Neural progenitor cell (in vitro differentiated cells): ENCODE data around the gene ARHGAP24. TPM values are rescaled to one million over a fixed set of nuclear protein-coding genes. Genes with fewer than 3 reads are reported as not detected.

Source experiments
- DNase-seq: peaks from one replicate; pipeline ENCODE4 v3.0.0-alpha.2; 2016; ENCODE audit warnings: low spot score
- H2AFZ ChIP-seq: fragments of 200-600 bp; sonication (generic); replicated peaks from 2 replicates; pipeline ENCODE4 v1.6.1; 2016; ENCODE audit warnings: antibody characterized with exemption
- H3F3A ChIP-seq: fragments of 200-600 bp; sonication (generic); 2 replicates; pipeline ENCODE4 v1.6.1; 2016; ENCODE audit warnings: antibody characterized with exemption, low read depth
- H3K27ac ChIP-seq: fragments of 200-600 bp; sonication (generic); 2 replicates; pipeline ENCODE4 v1.5.1; 2016; ENCODE audit warnings: mild to moderate bottlenecking
- H3K27me3 ChIP-seq: fragments of 200-600 bp; sonication (generic); 2 replicates; pipeline ENCODE4 v1.6.1; 2016; ENCODE audit warnings: mild to moderate bottlenecking, moderate library complexity
- H3K36me3 ChIP-seq: fragments of 200-600 bp; sonication (generic); 2 replicates; pipeline ENCODE4 v1.5.1; 2016
- H3K4me1 ChIP-seq: fragments of 200-600 bp; sonication (generic); 2 replicates; pipeline ENCODE4 v1.6.1; 2016; ENCODE audit warnings: mixed run types
- H3K4me2 ChIP-seq: fragments of 200-600 bp; sonication (generic); 2 replicates; pipeline ENCODE4 v1.6.1; 2016
- H3K4me3 ChIP-seq: fragments of 200-600 bp; sonication (generic); 2 replicates; pipeline ENCODE4 v1.5.1; 2016
- H3K79me2 ChIP-seq: fragments of 200-600 bp; sonication (generic); 2 replicates; pipeline ENCODE4 v1.6.1; 2016; ENCODE audit warnings: low read depth
- H3K9ac ChIP-seq: fragments of 200-600 bp; sonication (generic); 2 replicates; pipeline ENCODE4 v1.6.1; 2016
- H3K9me3 ChIP-seq: fragments of 200-600 bp; sonication (generic); 2 replicates; pipeline ENCODE4 v1.5.1; 2016; ENCODE audit warnings: low read depth
- H4K20me1 ChIP-seq: fragments of 200-600 bp; sonication (generic); 2 replicates; pipeline ENCODE4 v1.6.1; 2016; ENCODE audit warnings: low read depth
- H3K27ac Mint-ChIP-seq: 3 replicates; pipeline ENCODE4 v1.8.0; 2021; ENCODE audit warnings: mixed read lengths
- H3K27me3 Mint-ChIP-seq: 2 replicates; pipeline ENCODE4 v1.8.0; 2022; ENCODE audit warnings: low read depth, mild to moderate bottlenecking, inconsistent platforms, moderate library complexity, mixed read lengths; ENCODE audit not compliant: insufficient read depth
- H3K36me3 Mint-ChIP-seq: 3 replicates; pipeline ENCODE4 v1.8.0; 2021; ENCODE audit warnings: mixed read lengths
- H3K4me1 Mint-ChIP-seq: 3 replicates; pipeline ENCODE4 v1.8.0; 2021; ENCODE audit warnings: mixed read lengths
- H3K4me3 Mint-ChIP-seq: 3 replicates; pipeline ENCODE4 v1.8.0; 2021; ENCODE audit warnings: mild to moderate bottlenecking, moderate library complexity, mixed read lengths
- H3K9me3 Mint-ChIP-seq: 3 replicates; pipeline ENCODE4 v1.8.0; 2020; ENCODE audit warnings: mixed read lengths
- CTCF ChIP-seq: fragments of 200-600 bp; sonication (generic); IDR thresholded peaks from 2 replicates; pipeline ENCODE4 v1.5.1; 2017; ENCODE audit warnings: antibody characterized with exemption, mild to moderate bottlenecking
- EZH2 ChIP-seq: fragments of 200-600 bp; sonication (generic); IDR thresholded peaks from 2 replicates; pipeline ENCODE4 v1.6.1; 2017; ENCODE audit warnings: antibody characterized with exemption, mild to moderate bottlenecking, moderate library complexity
- EZH2phosphoT487 ChIP-seq: fragments of 200-600 bp; sonication (generic); IDR thresholded peaks from 2 replicates; pipeline ENCODE4 v1.6.1; 2017; ENCODE audit warnings: antibody characterized with exemption
- total RNA-seq: library from RNA; depleted of rRNA; stranded (reverse); fragments of >200 nt; gene quantifications from 2 replicates; pipeline ENCODE4 v1.2.3, GENCODE V29; 2015; ENCODE audit warnings: low replicate concordance

Gene ARHGAP24
- total RNA-seq, 1 donor from 2014 or later: 2.2 TPM

GRCh38 chr4:85606505-85606904 is 131.6 kb downstream of the ARHGAP24 start:
- no peaks in the 10 kb centered on the region for H3K4me1 Mint-ChIP-seq
- Histone ChIP-seq H3K4me1 (no peaks in the 10 kb centered on the region), H3K4me2 (no peak overlapping the region), H3K27ac (no peak overlapping the region), H3K36me3 (no peaks in the 10 kb centered on the region), H3K79me2 (no peaks in the 10 kb centered on the region), H3K27me3 (no peaks in the 10 kb centered on the region), H4K20me1 (no peaks in the 10 kb centered on the region), H3K9ac (no peak overlapping the region), H2AFZ (no peak overlapping the region), H3F3A (no peaks in the 10 kb centered on the region), H3K9me3 (no peaks in the 10 kb centered on the region), H3K4me3 (no peak overlapping the region)
- no peaks in the 10 kb centered on the region for H3K27me3 Mint-ChIP-seq
- TF ChIP-seq EZH2phosphoT487 (no peak), EZH2 (no peak), CTCF (no peak)
- H3K27ac Mint-ChIP-seq: no peak overlapping the region
- DNase-seq: no peak
- no peaks in the 10 kb centered on the region for H3K9me3 Mint-ChIP-seq
- no peak overlapping the region for H3K4me3 Mint-ChIP-seq
- no peaks in the 10 kb centered on the region for H3K36me3 Mint-ChIP-seq

- no peak overlapping the region for H3K4me2 ChIP-seq
- Mint-ChIP-seq H3K27ac (no peak overlapping the region), H3K9me3 (no peaks in the 10 kb centered on the region), H3K27me3 (no peaks in the 10 kb centered on the region), H3K4me1 (no peaks in the 10 kb centered on the region), H3K36me3 (no peaks in the 10 kb centered on the region), H3K4me3 (no peak overlapping the region)
- no peak for DNase-seq
- no peak overlapping the region for H3K4me3 ChIP-seq
- H3K4me1 ChIP-seq: no peaks in the 10 kb centered on the region
- no peaks in the 10 kb centered on the region for H3K27me3 ChIP-seq
- no peaks in the 10 kb centered on the region for H3K36me3 ChIP-seq
- no peak overlapping the region for H2AFZ ChIP-seq
- H3K9me3 ChIP-seq: no peaks in the 10 kb centered on the region
- no peak for TF ChIP-seq EZH2
- TF ChIP-seq EZH2phosphoT487: no peak
- TF ChIP-seq CTCF: no peak
- no peaks in the 10 kb centered on the region for H4K20me1 ChIP-seq
- no peaks in the 10 kb centered on the region for H3K79me2 ChIP-seq
- H3K27ac ChIP-seq: no peak overlapping the region
- no peaks in the 10 kb centered on the region for H3F3A ChIP-seq
- H3K9ac ChIP-seq: no peak overlapping the region
Observed at GRCh38 chr4:85607624-85608023, 132.7 kb downstream of the ARHGAP24 start.

GRCh38 chr4:85610450-85610849 is 135.5 kb downstream of the ARHGAP24 start:
- Mint-ChIP-seq H3K36me3 (no peaks in the 10 kb centered on the region), H3K27ac (no peak overlapping the region), H3K4me1 (no peaks in the 10 kb centered on the region), H3K4me3 (no peak overlapping the region), H3K27me3 (no peaks in the 10 kb centered on the region), H3K9me3 (no peaks in the 10 kb centered on the region)
- Histone ChIP-seq H4K20me1 (no peaks in the 10 kb centered on the region), H3K27me3 (no peaks in the 10 kb centered on the region), H3K36me3 (no peaks in the 10 kb centered on the region), H3K9me3 (no peaks in the 10 kb centered on the region), H3K27ac (no peak overlapping the region), H3F3A (no peaks in the 10 kb centered on the region), H2AFZ (no peak overlapping the region), H3K79me2 (no peaks in the 10 kb centered on the region), H3K9ac (no peak overlapping the region), H3K4me3 (no peak overlapping the region), H3K4me2 (no peak overlapping the region), H3K4me1 (no peaks in the 10 kb centered on the region)
- TF ChIP-seq EZH2 (no peak), EZH2phosphoT487 (no peak), CTCF (no peak)
- no peak for DNase-seq

- no peaks in the 10 kb centered on the region for H3K36me3 Mint-ChIP-seq
- no peak overlapping the region for H3K27ac Mint-ChIP-seq
- no peaks in the 10 kb centered on the region for H3F3A ChIP-seq
- H3K4me3 ChIP-seq: no peak overlapping the region
- no peaks in the 10 kb centered on the region for H3K9me3 Mint-ChIP-seq
- no peak overlapping the region for H2AFZ ChIP-seq
- no peak overlapping the region for H3K4me2 ChIP-seq
- no peaks in the 10 kb centered on the region for H3K9me3 ChIP-seq
- no peak for TF ChIP-seq EZH2
- no peak for TF ChIP-seq EZH2phosphoT487
- no peak for TF ChIP-seq CTCF
- H3K9ac ChIP-seq: no peak overlapping the region
- H3K36me3 ChIP-seq: no peaks in the 10 kb centered on the region
- H3K27me3 Mint-ChIP-seq: no peaks in the 10 kb centered on the region
- DNase-seq: no peak
- no peak overlapping the region for H3K4me3 Mint-ChIP-seq
- H3K79me2 ChIP-seq: no peaks in the 10 kb centered on the region
- H4K20me1 ChIP-seq: no peaks in the 10 kb centered on the region
- H3K4me1 Mint-ChIP-seq: no peaks in the 10 kb centered on the region
- H3K4me1 ChIP-seq: no peaks in the 10 kb centered on the region
- no peaks in the 10 kb centered on the region for H3K27me3 ChIP-seq
- H3K27ac ChIP-seq: no peak overlapping the region
Observed at GRCh38 chr4:85611661-85612060, 136.7 kb downstream of the ARHGAP24 start.
